ENCODE data around the gene HOXA1.

Gene HOXA1

DNA sequence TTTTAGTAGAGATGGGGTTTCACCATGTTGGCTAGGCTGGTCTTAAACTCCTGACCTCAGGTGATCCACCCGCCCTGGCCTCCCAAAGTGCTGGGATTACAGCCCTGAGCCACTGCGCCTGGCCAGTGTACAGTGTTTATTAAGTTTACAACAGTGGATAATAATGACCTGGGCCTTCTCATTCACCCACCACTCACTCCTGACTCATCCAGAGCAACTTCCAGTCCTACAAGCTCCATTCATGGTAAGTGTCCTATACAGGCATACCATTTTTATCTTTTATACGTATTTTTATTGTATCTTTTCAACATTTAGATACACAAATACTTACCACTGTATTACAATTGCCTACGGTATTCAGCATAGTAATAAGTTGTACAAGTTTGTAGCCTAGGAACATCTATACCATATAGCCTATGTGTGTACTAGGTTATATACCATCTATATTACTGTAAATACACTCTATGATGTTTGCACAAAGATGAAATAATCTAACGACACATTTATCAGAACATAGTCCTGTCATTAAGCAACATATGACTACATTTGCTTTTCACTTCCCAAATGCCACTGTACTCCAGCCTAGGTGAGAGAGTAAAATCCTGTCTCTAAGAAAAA, 17.1 kb downstream of the HOXA1 start:
- Histone ChIP-seq H3K36me3 (ENCODE audit: control insufficient read depth in 2 of 2, insufficient read depth in 1 of 2, low read length in 2 of 2) (no peaks in the 10 kb centered on the region), H3K4me1 (ENCODE audit: control insufficient read depth, insufficient read depth, low read length) (peaks cover 2% of the 10 kb centered on the region; the same call in 1 of the 2 replicates), H3K9me3 (ENCODE audit: control insufficient read depth, insufficient read depth, low read depth, low read length) (no peaks in the 10 kb centered on the region), H3K27ac (ENCODE audit: extremely low read depth, low read depth, low read length) (no peak overlapping the region), H3K4me3 (ENCODE audit: low read depth, low read length) (no peak overlapping the region)
- POLR2A ChIA-PET: interaction anchor here (0.6 kb wide), 1 partner anchor 102 kb away, joined by 4 read pairs; no protein-coding TSS in a partner anchor
- TF ChIP-seq SETDB1 (IDR thresholded peaks at IDR 0.05; ENCODE audit: insufficient read length, low read length): no peak
- TF ChIP-seq ZNF202 (tag by site-specific recombination; IDR thresholded peaks at IDR 0.05; ENCODE audit: borderline replicate concordance): no peak
- no peak for TF ChIP-seq KLF16 (tag by site-specific recombination; IDR thresholded peaks at IDR 0.05)
- no peak for TF ChIP-seq ZNF274 (IDR thresholded peaks at IDR 0.05; ENCODE audit: low read length)
- TF ChIP-seq ZNF274 (tag by site-specific recombination; IDR thresholded peaks at IDR 0.05; ENCODE audit: borderline replicate concordance): no peak
- no peak for TF ChIP-seq ZNF133 (tag by site-specific recombination; IDR thresholded peaks at IDR 0.05)
- CTCF ChIA-PET: no interaction called here

DNA sequence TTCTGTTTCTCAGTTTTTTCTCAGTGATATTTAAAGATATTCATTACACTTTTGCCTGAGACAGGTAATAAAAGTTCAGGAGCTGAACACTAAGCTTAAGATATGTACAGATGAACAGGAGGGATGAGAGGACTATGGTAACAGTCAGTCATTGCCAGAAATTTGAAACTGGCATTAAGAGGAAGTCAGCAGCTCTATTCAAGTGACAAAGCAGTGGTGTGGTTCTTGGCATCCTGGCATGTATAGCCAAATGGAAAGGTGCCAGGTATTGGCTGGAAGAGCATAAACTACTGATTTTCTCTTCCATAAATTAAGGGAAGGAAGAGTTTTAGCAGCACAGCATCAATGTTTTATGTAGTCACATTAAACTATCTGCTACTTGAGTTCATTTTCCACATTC, 22.7 kb downstream of the HOXA1 start:
- Histone ChIP-seq H3K4me1 (ENCODE audit: control insufficient read depth, insufficient read depth, low read length) (peaks cover 10% of the 10 kb centered on the region), H3K9me3 (ENCODE audit: control insufficient read depth, insufficient read depth, low read depth, low read length) (no peaks in the 10 kb centered on the region), H3K4me3 (ENCODE audit: low read depth, low read length) (no peak overlapping the region), H3K27ac (ENCODE audit: extremely low read depth, low read depth, low read length) (no peak overlapping the region), H3K36me3 (ENCODE audit: control insufficient read depth in 2 of 2, insufficient read depth in 1 of 2, low read length in 2 of 2) (no peaks in the 10 kb centered on the region)
- ChIA-PET POLR2A (interaction anchor here (1.3 kb wide), 1 partner anchor 23 kb away, joined by 3 read pairs; the partner anchor contains the start of gene HOXA1), CTCF (interaction anchor here (1.0 kb wide), 1 partner anchor 18 kb away, joined by 3 read pairs; no protein-coding TSS in a partner anchor)
- TF ChIP-seq, protein P1, sequence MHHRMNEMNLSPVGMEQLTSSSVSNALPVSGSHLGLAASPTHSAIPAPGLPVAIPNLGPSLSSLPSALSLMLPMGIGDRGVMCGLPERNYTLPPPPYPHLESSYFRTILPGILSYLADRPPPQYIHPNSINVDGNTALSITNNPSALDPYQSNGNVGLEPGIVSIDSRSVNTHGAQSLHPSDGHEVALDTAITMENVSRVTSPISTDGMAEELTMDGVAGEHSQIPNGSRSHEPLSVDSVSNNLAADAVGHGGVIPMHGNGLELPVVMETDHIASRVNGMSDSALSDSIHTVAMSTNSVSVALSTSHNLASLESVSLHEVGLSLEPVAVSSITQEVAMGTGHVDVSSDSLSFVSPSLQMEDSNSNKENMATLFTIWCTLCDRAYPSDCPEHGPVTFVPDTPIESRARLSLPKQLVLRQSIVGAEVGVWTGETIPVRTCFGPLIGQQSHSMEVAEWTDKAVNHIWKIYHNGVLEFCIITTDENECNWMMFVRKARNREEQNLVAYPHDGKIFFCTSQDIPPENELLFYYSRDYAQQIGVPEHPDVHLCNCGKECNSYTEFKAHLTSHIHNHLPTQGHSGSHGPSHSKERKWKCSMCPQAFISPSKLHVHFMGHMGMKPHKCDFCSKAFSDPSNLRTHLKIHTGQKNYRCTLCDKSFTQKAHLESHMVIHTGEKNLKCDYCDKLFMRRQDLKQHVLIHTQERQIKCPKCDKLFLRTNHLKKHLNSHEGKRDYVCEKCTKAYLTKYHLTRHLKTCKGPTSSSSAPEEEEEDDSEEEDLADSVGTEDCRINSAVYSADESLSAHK (tag by site-specific recombination; IDR thresholded peaks at IDR 0.05): no peak
- TF ChIP-seq KLF9 (tag by site-specific recombination; IDR thresholded peaks at IDR 0.05; ENCODE audit: low read depth): no peak
- TF ChIP-seq, protein P2, sequence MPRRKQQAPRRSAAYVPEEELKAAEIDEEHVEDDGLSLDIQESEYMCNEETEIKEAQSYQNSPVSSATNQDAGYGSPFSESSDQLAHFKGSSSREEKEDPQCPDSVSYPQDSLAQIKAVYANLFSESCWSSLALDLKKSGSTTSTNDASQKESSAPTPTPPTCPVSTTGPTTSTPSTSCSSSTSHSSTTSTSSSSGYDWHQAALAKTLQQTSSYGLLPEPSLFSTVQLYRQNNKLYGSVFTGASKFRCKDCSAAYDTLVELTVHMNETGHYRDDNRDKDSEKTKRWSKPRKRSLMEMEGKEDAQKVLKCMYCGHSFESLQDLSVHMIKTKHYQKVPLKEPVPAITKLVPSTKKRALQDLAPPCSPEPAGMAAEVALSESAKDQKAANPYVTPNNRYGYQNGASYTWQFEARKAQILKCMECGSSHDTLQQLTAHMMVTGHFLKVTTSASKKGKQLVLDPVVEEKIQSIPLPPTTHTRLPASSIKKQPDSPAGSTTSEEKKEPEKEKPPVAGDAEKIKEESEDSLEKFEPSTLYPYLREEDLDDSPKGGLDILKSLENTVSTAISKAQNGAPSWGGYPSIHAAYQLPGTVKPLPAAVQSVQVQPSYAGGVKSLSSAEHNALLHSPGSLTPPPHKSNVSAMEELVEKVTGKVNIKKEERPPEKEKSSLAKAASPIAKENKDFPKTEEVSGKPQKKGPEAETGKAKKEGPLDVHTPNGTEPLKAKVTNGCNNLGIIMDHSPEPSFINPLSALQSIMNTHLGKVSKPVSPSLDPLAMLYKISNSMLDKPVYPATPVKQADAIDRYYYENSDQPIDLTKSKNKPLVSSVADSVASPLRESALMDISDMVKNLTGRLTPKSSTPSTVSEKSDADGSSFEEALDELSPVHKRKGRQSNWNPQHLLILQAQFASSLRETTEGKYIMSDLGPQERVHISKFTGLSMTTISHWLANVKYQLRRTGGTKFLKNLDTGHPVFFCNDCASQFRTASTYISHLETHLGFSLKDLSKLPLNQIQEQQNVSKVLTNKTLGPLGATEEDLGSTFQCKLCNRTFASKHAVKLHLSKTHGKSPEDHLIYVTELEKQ (tag by site-specific recombination; IDR thresholded peaks at IDR 0.05; ENCODE audit: borderline replicate concordance): no peak
- TF ChIP-seq ZFP3 (tag by site-specific recombination; IDR thresholded peaks at IDR 0.05; ENCODE audit: low read depth): no peak

DNA sequence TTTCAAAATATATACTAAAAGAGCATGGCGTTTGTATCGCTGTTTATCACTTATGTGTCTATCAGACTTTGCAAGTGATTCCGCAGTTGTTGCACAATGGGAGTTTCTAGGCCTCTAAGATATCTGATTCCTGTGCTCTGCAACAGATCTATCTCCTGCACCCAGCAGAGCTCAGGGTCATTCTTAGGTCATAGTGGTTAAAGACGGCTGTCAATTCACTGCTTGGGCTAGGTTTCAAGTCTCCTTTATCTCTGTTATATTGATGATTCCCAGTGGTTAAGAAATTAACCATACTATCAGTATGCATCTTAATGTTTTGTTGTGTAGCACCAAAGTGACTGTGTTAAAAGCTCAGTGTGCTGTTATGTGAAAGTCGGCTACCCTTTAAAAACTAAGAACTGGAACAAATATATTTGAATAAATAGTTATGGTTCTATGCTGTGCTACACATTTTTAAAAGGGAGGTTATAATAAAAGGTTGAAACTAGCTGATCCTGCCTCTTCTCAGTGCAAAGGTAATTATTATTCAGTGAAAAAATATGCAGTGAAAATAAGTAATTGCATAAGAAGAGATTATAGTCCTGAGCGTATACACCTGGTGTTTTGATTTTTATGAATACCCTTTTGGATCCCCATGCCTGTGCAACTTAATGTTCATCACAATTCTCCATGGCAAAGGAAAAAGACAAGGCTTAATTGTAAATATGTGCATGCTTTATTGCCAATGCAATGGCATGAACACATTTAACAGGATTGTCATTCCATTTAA, 24.0 kb downstream of the HOXA1 start:
- H3K4me1 ChIP-seq (ENCODE audit: control insufficient read depth, insufficient read depth, low read length): peaks cover 10% of the 10 kb centered on the region
- TF ChIP-seq ZNF433 (tag by site-specific recombination; IDR thresholded peaks at IDR 0.05; ENCODE audit: low read depth) (no peak), SCRT2 (tag by site-specific recombination; IDR thresholded peaks at IDR 0.05) (0 out of 2 replicates have a peak, but pooled peaks have one; percentile 21), ZBTB17 (tag by site-specific recombination; IDR thresholded peaks at IDR 0.05) (0 out of 2 replicates have a peak, but pooled peaks have one; percentile 17), HOXD13 (CRISPR knock-in tag; IDR thresholded peaks at IDR 0.05; ENCODE audit: borderline replicate concordance) (no peak), SP7 (tag by site-specific recombination; IDR thresholded peaks at IDR 0.05) (0 out of 2 replicates have a peak, but pooled peaks have one; percentile 27)
- TF ChIP-seq, protein P1 (tag by site-specific recombination; IDR thresholded peaks at IDR 0.05): peak; percentile 94
- POLR2A ChIA-PET: no interaction called here
- no peaks in the 10 kb centered on the region for H3K36me3 ChIP-seq (ENCODE audit: control insufficient read depth in 2 of 2, insufficient read depth in 1 of 2, low read length in 2 of 2)
- CTCF ChIA-PET: interaction anchor here (0.6 to 1.1 kb wide), 4 partner anchors 12 to 218 kb away, joined by 3 to 7 read pairs (median 6); no protein-coding TSS in a partner anchor
- H3K27ac ChIP-seq (ENCODE audit: extremely low read depth, low read depth, low read length): no peak overlapping the region
- no peak overlapping the region for H3K4me3 ChIP-seq (ENCODE audit: low read depth, low read length)
- no peaks in the 10 kb centered on the region for H3K9me3 ChIP-seq (ENCODE audit: control insufficient read depth, insufficient read depth, low read depth, low read length)

All from HEK293 (cell line).